GM23338 (cell line): ENCODE results near the gene CPXM2.

ENCODE experiments used
- CREB1 ChIP-seq: fragments of 250-450 bp; sonication (Bioruptor Pico); IDR thresholded peaks from 2 replicates; pipeline ENCODE4 v1.5.0; 2020; ENCODE audit warnings: low read depth, mild to moderate bottlenecking, moderate library complexity
- CTCF ChIP-seq, 2 experiments: fragments of 200-600 bp in 1 of 2; sonication (generic) in 1 of 2; conservative IDR thresholded peaks; 2 replicates each; pipeline versions ENCODE4 v1.5.1 to v1.6.1; 2016 to 2017; ENCODE audit warnings: antibody characterized with exemption in 2 of 2, low read depth in 2 of 2, mild to moderate bottlenecking in 2 of 2, moderate library complexity in 1 of 2
- EZH2 ChIP-seq: fragments of 200-600 bp; sonication (generic); IDR thresholded peaks from one replicate; pipeline ENCODE4 v1.8.0; 2017; ENCODE audit warnings: antibody characterized with exemption, mild to moderate bottlenecking, low read depth; ENCODE audit not compliant: unreplicated experiment
- EZH2phosphoT487 ChIP-seq: fragments of 200-600 bp; sonication (generic); IDR thresholded peaks from one replicate; pipeline ENCODE4 v1.8.1; 2018; ENCODE audit warnings: antibody characterized with exemption; ENCODE audit not compliant: unreplicated experiment
- JUNB ChIP-seq: IDR thresholded peaks from one replicate; pipeline ENCODE4 v1.6.1; 2016; ENCODE audit warnings: antibody characterized with exemption; ENCODE audit not compliant: unreplicated experiment
- POLR2AphosphoS5 ChIP-seq: IDR thresholded peaks from 2 replicates; pipeline ENCODE4 v1.6.1; 2016; ENCODE audit warnings: antibody characterized with exemption, low read depth
- REST ChIP-seq: IDR thresholded peaks from one replicate; pipeline ENCODE4 v1.6.1; 2018; ENCODE audit warnings: antibody characterized with exemption; ENCODE audit not compliant: unreplicated experiment
- ZNF331 ChIP-seq: fragments of 250-450 bp; sonication (Bioruptor Pico); IDR thresholded peaks from 2 replicates; pipeline ENCODE4 v1.5.0; 2020; ENCODE audit warnings: low read depth, mild to moderate bottlenecking, moderate library complexity

- TF ChIP-seq CTCF (conservative IDR thresholded peaks at IDR 0.05; ENCODE audit: low read depth in 2 of 2), result no peak
- TF ChIP-seq REST, result no peak
- no peak for TF ChIP-seq EZH2
- no peak for TF ChIP-seq JUNB
- TF ChIP-seq EZH2phosphoT487, result no peak
- TF ChIP-seq ZNF331 (CRISPR knock-in tag), result no peak
- no peak for TF ChIP-seq POLR2AphosphoS5
- TF ChIP-seq CREB1 (CRISPR knock-in tag), result no peak
Observed at GRCh38 chr10:123890226-123890625, 1.4 kb downstream of the CPXM2 start.
